Activated CD8-positive, alpha-beta memory T cell treated with anti-CD3 and anti-CD28 coated beads, Interleukin-2, amount 10 ng/mL, durations not matched to agents 7 days and 5 days (primary cell): Measurements from ENCODE around the gene OGFR. TPM values are rescaled to one million over a fixed set of nuclear protein-coding genes. Genes with fewer than 3 reads are reported as not detected.

ENCODE experiments used
- ATAC-seq: fragments of 150-1000 bp; cut with Tn5 transposase; one replicate; pipeline ENCODE4 v1.10.0; 2021; ENCODE audit warnings: moderate library complexity
- CTCF ChIA-PET: fragments of 350-600 bp; sonication (Branson Sonifier 250); formaldehyde crosslinking; loops from one replicate; lab custom pipeline; 2021; ENCODE audit warnings: antibody characterized with exemption; lab: Charles Lee
- DNase-seq: peaks from one replicate; pipeline ENCODE4 v3.0.0-alpha.2; 2020
- H3K27ac Mint-ChIP-seq: one replicate; pipeline ENCODE4 v1.8.0; 2021; ENCODE audit warnings: mild to moderate bottlenecking, mixed read lengths
- H3K27me3 Mint-ChIP-seq: one replicate; pipeline ENCODE4 v1.8.0; 2021; ENCODE audit warnings: mixed read lengths
- H3K36me3 Mint-ChIP-seq: one replicate; pipeline ENCODE4 v1.8.0; 2021; ENCODE audit warnings: mild to moderate bottlenecking, mixed read lengths
- H3K4me1 Mint-ChIP-seq: one replicate; pipeline ENCODE4 v1.8.0; 2021; ENCODE audit warnings: mixed read lengths
- H3K4me3 Mint-ChIP-seq: one replicate; pipeline ENCODE4 v1.8.0; 2021; ENCODE audit warnings: mild to moderate bottlenecking, moderate library complexity, mixed read lengths
- H3K9me3 Mint-ChIP-seq: one replicate; pipeline ENCODE4 v1.8.0; 2022; ENCODE audit warnings: low read depth, mixed read lengths
- total RNA-seq, 2 experiments: library from RNA; stranded (reverse); gene quantifications; one replicate each; pipeline ENCODE4 v1.2.3, GENCODE V29; 2021

The OGFR gene, protein sequence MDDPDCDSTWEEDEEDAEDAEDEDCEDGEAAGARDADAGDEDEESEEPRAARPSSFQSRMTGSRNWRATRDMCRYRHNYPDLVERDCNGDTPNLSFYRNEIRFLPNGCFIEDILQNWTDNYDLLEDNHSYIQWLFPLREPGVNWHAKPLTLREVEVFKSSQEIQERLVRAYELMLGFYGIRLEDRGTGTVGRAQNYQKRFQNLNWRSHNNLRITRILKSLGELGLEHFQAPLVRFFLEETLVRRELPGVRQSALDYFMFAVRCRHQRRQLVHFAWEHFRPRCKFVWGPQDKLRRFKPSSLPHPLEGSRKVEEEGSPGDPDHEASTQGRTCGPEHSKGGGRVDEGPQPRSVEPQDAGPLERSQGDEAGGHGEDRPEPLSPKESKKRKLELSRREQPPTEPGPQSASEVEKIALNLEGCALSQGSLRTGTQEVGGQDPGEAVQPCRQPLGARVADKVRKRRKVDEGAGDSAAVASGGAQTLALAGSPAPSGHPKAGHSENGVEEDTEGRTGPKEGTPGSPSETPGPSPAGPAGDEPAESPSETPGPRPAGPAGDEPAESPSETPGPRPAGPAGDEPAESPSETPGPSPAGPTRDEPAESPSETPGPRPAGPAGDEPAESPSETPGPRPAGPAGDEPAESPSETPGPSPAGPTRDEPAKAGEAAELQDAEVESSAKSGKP
- total RNA-seq, result 10 to 100 TPM; 87.8 to 91.0 TPM

DNA sequence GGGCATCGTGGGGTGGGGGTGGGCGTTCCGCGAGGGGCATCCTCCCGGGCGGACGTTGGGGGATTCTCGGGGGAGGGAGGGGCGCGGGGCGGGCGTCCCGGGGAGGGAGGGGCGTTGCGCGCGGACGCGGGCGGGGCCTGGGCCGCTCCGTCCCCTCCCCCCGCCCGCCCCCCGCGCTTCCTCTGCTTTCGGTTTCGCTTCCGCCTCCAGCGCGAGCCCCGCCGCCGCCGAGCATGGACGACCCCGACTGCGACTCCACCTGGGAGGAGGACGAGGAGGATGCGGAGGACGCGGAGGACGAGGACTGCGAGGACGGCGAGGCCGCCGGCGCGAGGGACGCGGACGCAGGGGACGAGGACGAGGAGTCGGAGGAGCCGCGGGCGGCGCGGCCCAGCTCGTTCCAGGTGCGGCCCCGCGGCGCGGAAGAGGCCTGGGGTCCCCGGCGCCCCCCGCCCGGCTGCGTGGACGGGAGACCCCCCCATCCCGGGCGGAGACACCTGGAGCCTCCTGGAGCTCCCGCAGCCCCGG, at the start of gene OGFR:
Gene OGFR, plus strand, starts transcription at position 209 of the 528 bp plus-strand sequence. Its CDS starts 25 bp downstream, at position 234.
- Mint-ChIP-seq H3K27me3 (no peaks in the 10 kb centered on the region), H3K4me3 (peak within 1 kb of the TSS; percentile 87), H3K9me3 (no peaks in the 10 kb centered on the region), H3K36me3 (peaks cover 25% of the 10 kb centered on the region), H3K27ac (peak within 1 kb of the TSS; percentile 93), H3K4me1 (peaks cover 28% of the 10 kb centered on the region)
- DNase-seq (peak; percentile 83), ATAC-seq (peak; percentile 73)
- CTCF ChIA-PET, result interaction anchor here (0.7 to 1.9 kb wide), 3 partner anchors 10 to 305 kb away, joined by 3 to 7 read pairs (median 4); no protein-coding TSS in a partner anchor

DNA sequence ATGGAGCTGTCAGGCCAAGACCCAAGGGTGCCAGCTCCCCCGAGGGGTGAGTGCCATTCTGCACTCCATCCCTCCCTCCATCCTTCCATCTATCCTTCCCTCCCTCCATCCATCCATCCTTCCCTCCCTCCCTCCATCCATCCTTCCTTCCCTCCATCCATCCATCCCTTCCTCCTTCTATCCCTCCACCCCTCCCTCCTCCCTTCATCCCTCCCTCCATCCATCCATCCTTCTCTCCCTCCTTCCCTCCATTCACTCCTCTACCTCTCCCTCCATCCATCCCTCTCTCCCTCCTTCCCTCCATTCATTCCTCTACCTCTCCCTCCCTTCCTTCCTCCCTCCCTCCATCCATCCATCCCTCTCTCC, 49.7 kb upstream of the OGFR start:
- Mint-ChIP-seq H3K36me3 (no peaks in the 10 kb centered on the region), H3K27ac (no peak overlapping the region), H3K4me3 (no peak overlapping the region), H3K27me3 (peaks cover 44% of the 10 kb centered on the region), H3K9me3 (no peaks in the 10 kb centered on the region), H3K4me1 (no peaks in the 10 kb centered on the region)
- ATAC-seq, result no peak
- CTCF ChIA-PET, result interaction anchor here (1.8 kb wide), 1 partner anchor 36 kb away, joined by 5 read pairs; no protein-coding TSS in a partner anchor
- DNase-seq, result no peak

DNA sequence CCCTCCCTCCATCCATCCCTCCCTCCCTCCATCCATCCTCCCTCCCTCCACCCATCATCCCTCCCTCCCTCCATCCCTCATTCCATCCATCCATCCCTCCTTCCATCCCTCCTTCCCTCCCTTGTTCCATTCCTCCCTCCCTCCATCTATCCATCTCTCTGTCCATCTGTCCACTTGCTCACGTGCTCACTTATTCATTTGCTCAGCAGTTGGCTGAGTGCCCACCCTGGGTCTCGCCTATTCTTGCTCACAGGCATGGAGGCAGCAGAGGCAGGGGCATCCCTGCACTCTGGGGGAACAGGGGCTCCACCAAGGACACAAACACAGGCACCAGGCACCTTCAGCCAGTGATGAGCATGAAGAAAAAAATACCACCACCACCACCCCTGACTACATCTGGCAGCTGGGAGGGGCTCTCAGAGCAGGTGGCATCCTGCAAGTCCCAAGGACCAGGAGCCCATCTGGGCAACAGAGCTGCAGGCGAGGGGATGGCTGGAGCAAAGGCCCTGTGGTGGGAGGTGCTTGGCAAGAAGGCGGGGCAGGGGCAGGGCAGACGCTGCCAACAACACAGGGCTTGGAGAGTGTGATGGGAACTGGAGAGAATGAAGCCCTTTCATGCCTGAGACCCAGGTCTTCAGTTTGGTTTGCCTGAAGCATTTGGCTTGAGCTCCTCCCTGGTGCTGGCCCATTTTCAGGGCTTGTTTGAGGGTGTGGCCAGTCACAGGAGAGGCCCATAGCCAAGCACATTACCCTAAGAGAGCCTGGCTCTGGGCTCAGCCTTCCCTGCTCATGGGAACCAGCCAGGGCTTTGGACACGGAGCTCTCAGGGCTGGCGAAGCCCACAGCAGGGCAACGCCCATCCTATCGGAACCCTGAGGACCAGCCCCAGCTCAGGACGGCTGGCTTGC, 48.6 kb upstream of the OGFR start:
- CTCF ChIA-PET, result no interaction called here
- Mint-ChIP-seq H3K4me3 (no peak overlapping the region), H3K27me3 (peaks cover 40% of the 10 kb centered on the region), H3K9me3 (no peaks in the 10 kb centered on the region), H3K27ac (no peak overlapping the region), H3K36me3 (no peaks in the 10 kb centered on the region), H3K4me1 (no peaks in the 10 kb centered on the region)
- DNase-seq, result no peak
- ATAC-seq, result no peak

DNA sequence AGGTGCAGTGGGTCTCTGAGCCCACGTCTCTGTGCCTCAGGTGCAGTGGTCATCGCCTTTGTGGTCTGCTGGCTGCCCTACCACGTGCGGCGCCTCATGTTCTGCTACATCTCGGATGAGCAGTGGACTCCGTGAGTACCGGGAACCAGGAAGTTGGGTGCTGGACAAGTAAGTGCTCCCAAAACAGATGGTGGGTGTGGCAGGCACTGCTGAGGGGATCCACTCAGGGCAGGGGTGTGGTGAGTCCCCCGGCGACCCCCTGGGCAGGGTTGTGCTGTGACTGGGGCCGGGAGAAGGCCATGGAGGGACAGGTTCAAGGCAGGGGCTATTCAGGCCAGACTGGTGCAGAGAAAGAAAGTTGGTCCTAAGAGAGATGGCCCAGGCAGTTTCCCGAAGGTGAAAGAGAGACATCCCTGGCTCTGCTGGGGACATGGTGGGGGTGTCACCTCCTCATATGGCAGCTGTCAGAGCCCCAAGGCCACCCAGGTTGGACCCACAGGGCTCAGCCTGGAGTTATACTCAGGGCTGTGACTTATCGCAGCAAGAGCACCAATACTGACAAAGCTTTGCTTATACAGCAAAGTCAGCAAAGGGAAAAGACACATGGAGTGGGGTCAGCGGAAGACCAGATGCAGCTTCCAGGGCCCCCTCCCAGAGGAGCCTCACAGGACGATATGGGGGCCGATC, 46.3 kb upstream of the OGFR start:
- CTCF ChIA-PET, result no interaction called here
- no peak for ATAC-seq
- H3K4me3 Mint-ChIP-seq, result no peak overlapping the region
- H3K9me3 Mint-ChIP-seq, result no peaks in the 10 kb centered on the region
- H3K36me3 Mint-ChIP-seq, result no peaks in the 10 kb centered on the region
- DNase-seq, result no peak
- no peaks in the 10 kb centered on the region for H3K4me1 Mint-ChIP-seq
- peaks cover 31% of the 10 kb centered on the region for H3K27me3 Mint-ChIP-seq
- no peak overlapping the region for H3K27ac Mint-ChIP-seq

DNA sequence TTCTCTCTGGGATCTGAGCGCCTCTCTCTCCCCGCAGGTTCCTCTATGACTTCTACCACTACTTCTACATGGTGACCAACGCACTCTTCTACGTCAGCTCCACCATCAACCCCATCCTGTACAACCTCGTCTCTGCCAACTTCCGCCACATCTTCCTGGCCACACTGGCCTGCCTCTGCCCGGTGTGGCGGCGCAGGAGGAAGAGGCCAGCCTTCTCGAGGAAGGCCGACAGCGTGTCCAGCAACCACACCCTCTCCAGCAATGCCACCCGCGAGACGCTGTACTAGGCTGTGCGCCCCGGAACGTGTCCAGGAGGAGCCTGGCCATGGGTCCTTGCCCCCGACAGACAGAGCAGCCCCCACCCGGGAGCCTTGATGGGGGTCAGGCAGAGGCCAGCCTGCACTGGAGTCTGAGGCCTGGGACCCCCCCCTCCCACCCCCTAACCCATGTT, 44.6 kb upstream of the OGFR start:
- no peak for DNase-seq
- H3K4me3 Mint-ChIP-seq, result no peak overlapping the region
- peaks cover 26% of the 10 kb centered on the region for H3K27me3 Mint-ChIP-seq
- no peak for ATAC-seq
- H3K36me3 Mint-ChIP-seq, result no peaks in the 10 kb centered on the region
- H3K4me1 Mint-ChIP-seq, result no peaks in the 10 kb centered on the region
- H3K27ac Mint-ChIP-seq, result no peak overlapping the region
- H3K9me3 Mint-ChIP-seq, result no peaks in the 10 kb centered on the region
- CTCF ChIA-PET, result no interaction called here

DNA sequence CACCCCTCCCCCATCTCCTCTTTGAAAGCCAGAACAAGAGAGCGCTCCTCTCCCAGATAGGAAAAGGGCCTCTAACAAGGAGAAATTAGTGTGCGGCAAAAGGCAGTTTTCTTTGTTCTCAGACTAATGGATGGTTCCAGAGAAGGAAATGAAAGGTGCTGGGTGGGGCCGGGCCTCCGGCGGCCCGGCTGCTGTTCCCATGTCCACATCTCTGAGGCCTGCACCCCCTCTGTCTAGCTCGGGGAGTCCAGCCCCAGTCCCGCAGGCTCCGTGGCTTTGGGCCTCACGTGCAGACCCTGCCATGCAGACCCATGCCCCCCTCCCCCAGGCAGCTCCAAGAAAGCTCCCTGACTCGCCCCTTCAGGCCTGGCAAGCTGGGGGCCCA, 44.2 kb upstream of the OGFR start:
- no peak overlapping the region for H3K4me3 Mint-ChIP-seq
- no peak overlapping the region for H3K27ac Mint-ChIP-seq
- CTCF ChIA-PET, result no interaction called here
- H3K27me3 Mint-ChIP-seq, result peaks cover 26% of the 10 kb centered on the region
- H3K9me3 Mint-ChIP-seq, result no peaks in the 10 kb centered on the region
- no peaks in the 10 kb centered on the region for H3K36me3 Mint-ChIP-seq
- ATAC-seq (no peak), DNase-seq (no peak)
- no peaks in the 10 kb centered on the region for H3K4me1 Mint-ChIP-seq

DNA sequence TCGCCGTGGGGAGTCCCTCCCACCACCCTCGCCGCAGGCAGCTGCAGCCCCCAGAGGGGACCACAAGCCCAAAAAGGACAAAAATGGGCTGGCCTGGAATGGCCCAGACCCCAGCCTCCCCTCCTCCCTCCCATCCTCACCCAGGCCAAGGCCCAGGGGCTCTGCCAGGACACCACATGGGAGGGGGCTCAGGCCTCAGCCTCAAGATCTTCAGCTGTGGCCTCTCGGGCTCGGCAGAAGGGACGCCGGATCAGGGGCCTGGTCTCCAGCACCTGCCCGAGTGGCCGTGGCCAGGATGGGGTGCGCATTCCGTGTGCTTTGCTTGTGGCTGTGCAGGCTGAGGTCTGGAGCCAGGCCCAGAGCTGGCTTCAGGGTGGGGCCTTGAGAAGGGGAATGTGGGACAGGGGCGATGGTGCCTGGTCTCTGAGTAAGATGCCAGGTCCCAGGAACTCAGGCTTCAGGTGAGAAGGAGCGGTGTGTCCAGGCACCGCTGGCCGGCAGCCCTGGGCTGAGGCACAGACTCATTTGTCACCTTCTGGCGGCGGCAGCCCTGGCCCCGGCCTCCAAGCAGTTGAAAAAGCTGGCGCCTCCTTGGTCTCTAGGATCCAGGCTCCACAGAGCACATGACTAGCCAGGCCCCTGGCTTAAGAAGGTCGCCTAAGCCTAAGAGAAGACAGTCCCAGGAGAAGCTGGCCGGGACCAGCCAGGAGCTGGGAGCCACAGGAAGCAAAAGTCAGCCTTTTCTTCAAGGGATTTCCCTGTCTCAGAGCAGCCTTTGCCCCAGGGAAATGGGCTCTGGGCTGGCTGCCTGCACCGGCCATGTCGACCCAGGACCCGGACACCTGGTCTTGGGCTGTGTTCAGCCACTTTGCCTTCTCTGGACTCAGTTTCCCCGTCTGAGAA, 43.5 kb upstream of the OGFR start:
- no peak overlapping the region for H3K27ac Mint-ChIP-seq
- CTCF ChIA-PET, result interaction anchor here (1.0 kb wide), 1 partner anchor 39 kb away, joined by 3 read pairs; no protein-coding TSS in a partner anchor
- H3K9me3 Mint-ChIP-seq, result no peaks in the 10 kb centered on the region

DNA sequence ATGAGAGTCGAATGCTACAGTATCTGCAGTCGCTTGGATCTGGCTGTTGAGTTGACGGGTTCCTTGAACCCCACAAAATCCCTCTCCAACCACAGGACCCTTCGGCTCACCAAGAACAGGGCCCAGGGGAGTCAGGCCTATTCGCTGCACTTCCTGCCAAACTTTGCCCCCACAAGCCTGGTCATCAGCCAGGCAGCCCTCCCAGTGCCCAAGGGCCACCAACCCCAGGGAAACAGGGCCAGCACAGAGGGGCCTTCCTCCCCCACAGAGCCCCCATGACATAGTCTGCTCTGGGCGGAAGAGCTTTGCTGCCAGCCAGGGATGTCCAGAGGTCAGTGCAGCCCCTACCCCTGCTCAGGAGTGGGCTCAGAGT, 42.9 kb upstream of the OGFR start:
- CTCF ChIA-PET, result interaction anchor here (1.0 kb wide), 1 partner anchor 39 kb away, joined by 3 read pairs; no protein-coding TSS in a partner anchor
- Mint-ChIP-seq H3K9me3 (no peaks in the 10 kb centered on the region), H3K27ac (no peak overlapping the region), H3K4me3 (no peak overlapping the region), H3K27me3 (peaks cover 19% of the 10 kb centered on the region), H3K36me3 (no peaks in the 10 kb centered on the region), H3K4me1 (no peaks in the 10 kb centered on the region)
- DNase-seq (no peak), ATAC-seq (no peak)

More for the DNA sequence above, 43.5 kb upstream of the OGFR start:
- H3K4me1 Mint-ChIP-seq, result no peaks in the 10 kb centered on the region
- H3K27me3 Mint-ChIP-seq, result peaks cover 23% of the 10 kb centered on the region
- H3K4me3 Mint-ChIP-seq, result no peak overlapping the region
- ATAC-seq (no peak), DNase-seq (no peak)
- no peaks in the 10 kb centered on the region for H3K36me3 Mint-ChIP-seq

DNA sequence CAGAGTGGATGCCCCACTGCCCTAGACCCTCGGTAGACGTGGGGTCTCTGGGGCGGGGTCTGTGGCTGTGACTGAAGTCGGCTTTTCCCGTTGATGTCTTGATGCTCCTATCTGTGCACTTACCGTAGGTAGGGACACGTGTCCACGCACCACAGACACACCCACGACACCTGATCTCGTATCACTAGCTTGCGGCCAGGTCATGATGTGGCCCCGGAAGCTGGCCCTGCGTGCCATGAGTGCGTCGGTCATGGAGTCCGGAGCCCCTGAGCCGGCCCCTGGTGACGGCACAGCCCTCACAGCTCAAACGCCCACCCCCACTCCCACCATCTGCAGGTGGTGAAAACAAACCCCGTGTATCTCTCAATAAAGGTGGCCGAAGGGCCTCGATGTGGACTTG, 42.3 kb upstream of the OGFR start:
- ATAC-seq (no peak), DNase-seq (no peak)
- Mint-ChIP-seq H3K4me3 (no peak overlapping the region), H3K36me3 (no peaks in the 10 kb centered on the region), H3K27me3 (peaks cover 13% of the 10 kb centered on the region), H3K27ac (no peak overlapping the region), H3K9me3 (no peaks in the 10 kb centered on the region), H3K4me1 (no peaks in the 10 kb centered on the region)
- CTCF ChIA-PET, result interaction anchor here (1.0 kb wide), 1 partner anchor 40 kb away, joined by 3 read pairs; no protein-coding TSS in a partner anchor

DNA sequence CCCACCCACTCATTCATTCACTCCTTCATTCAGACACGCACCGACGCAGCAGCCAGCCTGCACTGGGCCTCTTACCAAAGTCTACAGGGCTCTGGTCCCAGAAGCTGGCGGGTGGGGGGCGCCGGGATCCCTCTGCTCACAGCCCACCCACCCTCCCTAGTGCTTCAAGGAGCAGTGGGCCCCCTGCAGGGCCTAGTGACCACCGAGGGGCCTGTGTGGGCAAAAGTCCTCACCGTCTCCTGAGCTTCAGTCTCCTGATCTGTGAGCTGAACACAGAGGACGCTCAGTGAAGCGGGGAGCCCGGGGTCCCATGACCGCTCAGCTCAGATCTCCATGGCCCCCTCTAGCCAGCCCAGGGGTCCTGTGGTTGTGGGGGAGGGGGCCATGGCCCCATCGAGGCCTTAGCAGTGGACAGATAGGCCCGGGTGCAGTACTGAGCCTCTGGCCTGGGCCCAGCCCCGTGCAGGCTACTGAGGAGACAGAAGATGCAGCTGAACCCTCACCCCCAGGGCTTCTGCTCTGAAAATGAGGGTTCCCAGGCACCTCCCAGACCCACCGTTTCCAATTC, 41.8 kb upstream of the OGFR start:
- H3K27ac Mint-ChIP-seq, result no peak overlapping the region
- CTCF ChIA-PET, result no interaction called here
- H3K27me3 Mint-ChIP-seq, result peaks cover 9% of the 10 kb centered on the region
- H3K4me3 Mint-ChIP-seq, result no peak overlapping the region
- DNase-seq, result no peak
- H3K9me3 Mint-ChIP-seq, result no peaks in the 10 kb centered on the region
- no peaks in the 10 kb centered on the region for H3K4me1 Mint-ChIP-seq
- no peaks in the 10 kb centered on the region for H3K36me3 Mint-ChIP-seq
- ATAC-seq, result no peak

DNA sequence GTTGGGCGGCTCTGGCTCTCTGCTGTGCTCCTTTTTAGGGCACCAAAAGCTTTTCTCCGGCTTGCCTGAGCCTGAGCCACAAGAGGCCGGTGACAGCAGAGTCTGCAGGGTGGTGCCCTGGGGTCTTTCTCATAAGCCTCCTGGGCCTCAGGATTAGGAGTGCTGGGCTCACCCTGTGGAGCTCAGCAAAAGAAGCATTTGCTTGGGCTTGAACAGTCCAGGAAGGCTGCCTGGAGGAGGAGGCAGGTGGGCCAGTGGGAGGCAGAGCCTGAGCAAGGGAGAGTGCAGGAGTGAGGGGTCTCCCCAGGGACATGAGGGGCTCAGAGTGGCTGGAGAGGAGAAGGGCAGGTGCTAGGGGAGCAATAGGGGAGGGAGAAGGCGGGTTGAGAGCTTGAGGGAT, 41.2 kb upstream of the OGFR start:
- no peak for ATAC-seq
- Mint-ChIP-seq H3K27me3 (peaks cover 5% of the 10 kb centered on the region), H3K27ac (no peak overlapping the region), H3K9me3 (no peaks in the 10 kb centered on the region), H3K4me1 (no peaks in the 10 kb centered on the region), H3K36me3 (no peaks in the 10 kb centered on the region), H3K4me3 (no peak overlapping the region)
- DNase-seq, result no peak
- CTCF ChIA-PET, result no interaction called here
